ENCODE measurements around the gene DENND5B. TPM values are rescaled to one million over a fixed set of nuclear protein-coding genes. Genes with fewer than 3 reads are reported as not detected.
"Not testable (repeated sequence)": the region's sequence is repeated elsewhere in the genome, so short reads cannot be mapped to it uniquely, and the experiment has no call there.

The DENND5B gene
- polyA plus RNA-seq, 2 of the 4 experiments (the other 2 are of a cell fraction): 15.5 to 55.2 TPM

DNA sequence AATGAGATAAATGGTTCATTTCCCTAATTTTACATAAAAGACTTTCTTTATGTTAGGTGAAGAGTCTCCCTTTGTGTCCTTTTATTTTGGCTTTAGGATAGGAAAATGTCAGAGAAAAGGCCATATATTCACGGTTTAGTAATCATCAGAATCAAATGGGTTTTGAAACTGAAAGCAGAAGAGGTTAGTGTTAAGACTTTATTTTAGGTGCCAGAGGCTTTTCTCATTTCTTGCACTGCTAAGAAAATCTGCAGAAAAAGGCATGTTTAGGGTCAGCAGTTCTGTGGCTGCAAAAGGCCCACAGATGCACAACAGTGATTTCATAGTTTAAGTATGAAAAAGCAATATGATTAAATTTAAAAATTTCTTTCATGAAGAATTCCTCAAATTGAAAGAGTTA, 184.6 kb downstream of the DENND5B start:
- ATAC-seq (no peak), DNase-seq (ENCODE audit: low read depth in 1 of 2, low spot score in 1 of 2) (no peak), FAIRE-seq (no peak)
- POLR2A ChIA-PET: no interaction called here
- Histone ChIP-seq H3K4me2 (no peak overlapping the region), H3K4me3 (no peak overlapping the region), H3K9me3 (no peaks in the 10 kb centered on the region), H3K27ac (peak overlapping the region in 1 of 2 experiments; percentile 22; a peak in 4 of 6 replicates), H3K4me1 (peaks cover 3% of the 10 kb centered on the region; the same call in 2 of the 3 replicates)
- TF ChIP-seq RNF2 (IDR thresholded peaks at IDR 0.05; ENCODE audit: borderline replicate concordance, low read depth) (no peak), JUN (IDR thresholded peaks at IDR 0.05) (no peak), RFX5 (IDR thresholded peaks at IDR 0.05) (no peak), HOXB5 (CRISPR knock-in tag; IDR thresholded peaks at IDR 0.05) (no peak)
- TF ChIP-seq, protein P1, sequence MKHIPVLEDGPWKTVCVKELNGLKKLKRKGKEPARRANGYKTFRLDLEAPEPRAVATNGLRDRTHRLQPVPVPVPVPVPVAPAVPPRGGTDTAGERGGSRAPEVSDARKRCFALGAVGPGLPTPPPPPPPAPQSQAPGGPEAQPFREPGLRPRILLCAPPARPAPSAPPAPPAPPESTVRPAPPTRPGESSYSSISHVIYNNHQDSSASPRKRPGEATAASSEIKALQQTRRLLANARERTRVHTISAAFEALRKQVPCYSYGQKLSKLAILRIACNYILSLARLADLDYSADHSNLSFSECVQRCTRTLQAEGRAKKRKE (CRISPR knock-in tag; IDR thresholded peaks at IDR 0.05; ENCODE audit: low read depth): no peak
- WGBS (ENCODE audit: missing lambda C conversion rate): 86% methylated on average over 1 of the region's 1 CpG
- CTCF ChIA-PET: interaction anchor here (5.6 to 6.2 kb wide), 2 partner anchors 228 to 235 kb away, joined by 83 to 119 read pairs; no protein-coding TSS in a partner anchor

DNA sequence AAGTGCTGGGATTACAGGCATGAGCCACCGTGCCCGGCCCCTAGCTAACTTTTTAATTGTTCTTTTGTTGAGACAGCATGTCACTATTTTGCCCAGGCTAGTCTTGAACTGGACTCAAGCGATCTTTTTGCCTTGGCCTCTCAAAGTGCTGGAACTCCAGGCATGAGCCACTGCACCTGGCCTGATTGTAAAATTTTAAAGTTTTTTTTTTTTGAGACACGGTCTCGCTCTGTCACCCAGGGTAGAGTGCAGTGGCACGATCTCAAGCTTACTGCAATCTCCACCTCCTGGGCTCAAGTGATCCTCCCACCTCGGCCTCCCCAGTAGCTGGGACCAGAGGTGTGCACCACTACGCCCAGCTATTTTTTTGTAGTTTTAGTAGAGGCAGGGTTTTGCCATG, 185.9 kb downstream of the DENND5B start:
- POLR2A ChIA-PET: no interaction called here
- peaks cover 3% of the 10 kb centered on the region; the same call in 2 of the 3 replicates for H3K4me1 ChIP-seq
- CTCF ChIA-PET: interaction anchor here (0.8 to 6.2 kb wide), 5 partner anchors 58 to 248 kb away, joined by 3 to 119 read pairs (median 15); no protein-coding TSS in a partner anchor
- H3K27ac ChIP-seq: peak overlapping the region in 1 of 2 experiments; percentile 22; a peak in 2 of 6 replicates
- 93% methylated on average over 8 of the region's 8 CpGs for WGBS (ENCODE audit: missing lambda C conversion rate)
- DNase-seq (ENCODE audit: low read depth in 1 of 2, low spot score in 1 of 2) (no peak), FAIRE-seq (no peak), ATAC-seq (no peak)
- no peak overlapping the region for H3K4me2 ChIP-seq
- TF ChIP-seq FOXS1 (CRISPR knock-in tag; IDR thresholded peaks at IDR 0.05) (no peak), POLR2A (IDR thresholded peaks at IDR 0.05; ENCODE audit: low read length) (no peak), RARB (CRISPR knock-in tag; IDR thresholded peaks at IDR 0.05) (no peak), ESRRA (IDR thresholded peaks at IDR 0.05; ENCODE audit: borderline replicate concordance, low read length) (no peak), SREBF2 (IDR thresholded peaks at IDR 0.05) (no peak), HOXB5 (CRISPR knock-in tag; IDR thresholded peaks at IDR 0.05) (no peak)
- TF ChIP-seq, protein P2, sequence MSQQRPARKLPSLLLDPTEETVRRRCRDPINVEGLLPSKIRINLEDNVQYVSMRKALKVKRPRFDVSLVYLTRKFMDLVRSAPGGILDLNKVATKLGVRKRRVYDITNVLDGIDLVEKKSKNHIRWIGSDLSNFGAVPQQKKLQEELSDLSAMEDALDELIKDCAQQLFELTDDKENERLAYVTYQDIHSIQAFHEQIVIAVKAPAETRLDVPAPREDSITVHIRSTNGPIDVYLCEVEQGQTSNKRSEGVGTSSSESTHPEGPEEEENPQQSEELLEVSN (IDR thresholded peaks at IDR 0.05; ENCODE audit: borderline replicate concordance, low read depth): no peak
- TF ChIP-seq, protein P3, sequence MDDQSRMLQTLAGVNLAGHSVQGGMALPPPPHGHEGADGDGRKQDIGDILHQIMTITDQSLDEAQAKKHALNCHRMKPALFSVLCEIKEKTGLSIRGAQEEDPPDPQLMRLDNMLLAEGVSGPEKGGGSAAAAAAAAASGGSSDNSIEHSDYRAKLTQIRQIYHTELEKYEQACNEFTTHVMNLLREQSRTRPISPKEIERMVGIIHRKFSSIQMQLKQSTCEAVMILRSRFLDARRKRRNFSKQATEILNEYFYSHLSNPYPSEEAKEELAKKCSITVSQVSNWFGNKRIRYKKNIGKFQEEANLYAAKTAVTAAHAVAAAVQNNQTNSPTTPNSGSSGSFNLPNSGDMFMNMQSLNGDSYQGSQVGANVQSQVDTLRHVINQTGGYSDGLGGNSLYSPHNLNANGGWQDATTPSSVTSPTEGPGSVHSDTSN (IDR thresholded peaks at IDR 0.05): no peak
- TF ChIP-seq, protein P4, sequence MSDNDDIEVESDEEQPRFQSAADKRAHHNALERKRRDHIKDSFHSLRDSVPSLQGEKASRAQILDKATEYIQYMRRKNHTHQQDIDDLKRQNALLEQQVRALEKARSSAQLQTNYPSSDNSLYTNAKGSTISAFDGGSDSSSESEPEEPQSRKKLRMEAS (IDR thresholded peaks at IDR 0.05): no peak
- H3K4me3 ChIP-seq: no peak overlapping the region
- H3K9me3 ChIP-seq: no peaks in the 10 kb centered on the region

DNA sequence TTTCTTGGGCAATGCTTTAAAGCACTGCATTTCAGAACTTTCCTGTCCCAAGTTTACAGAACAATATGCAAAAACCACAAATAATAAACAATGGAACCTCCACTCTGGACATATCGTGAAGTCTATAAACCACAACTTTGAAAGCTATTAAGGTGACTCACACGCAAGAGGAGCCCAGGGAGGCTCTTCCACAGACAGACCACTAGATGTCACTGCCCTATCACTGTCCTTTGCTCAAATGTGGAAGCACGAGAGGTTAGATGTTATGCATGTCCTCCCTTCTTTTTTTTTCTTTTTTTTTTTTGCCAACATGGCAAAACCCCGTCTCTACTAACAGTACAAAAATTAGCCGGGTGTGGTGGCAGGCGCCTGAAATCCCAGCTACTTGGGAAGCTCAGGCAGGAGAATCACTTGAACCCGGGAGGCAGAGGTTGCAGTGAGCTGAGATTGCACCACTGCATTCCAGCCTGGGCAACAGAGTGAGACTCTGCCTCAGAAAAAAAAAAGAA, 187.8 kb downstream of the DENND5B start:
- ATAC-seq (peak; percentile 98 to 100), DNase-seq (ENCODE audit: low read depth in 1 of 2, low spot score in 1 of 2) (peak; percentile 65 to 93), FAIRE-seq (peak; percentile 32)
- Histone ChIP-seq H3K4me2 (peak overlapping the region; percentile 44; the same call in 2 of the 3 replicates), H3K27ac (peak overlapping the region; percentile 53 to 80; a peak in 5 of 6 replicates)
- WGBS (ENCODE audit: missing lambda C conversion rate): 7% methylated on average over 7 of the region's 7 CpGs
- CTCF ChIA-PET: interaction anchor here (0.5 to 6.2 kb wide), 77 partner anchors 9 to 912 kb away, joined by 3 to 119 read pairs (median 4); partner anchors contain the start of gene DENND5B
- H3K9me3 ChIP-seq; H3K4me1 ChIP-seq; H3K4me3 ChIP-seq; TF ChIP-seq FOSL2 (IDR thresholded peaks at IDR 0.05): not testable (repeated sequence)
- POLR2A ChIA-PET: interaction anchor here (0.7 to 1.2 kb wide), 3 partner anchors 122 to 234 kb away, joined by 3 to 8 read pairs (median 4); no protein-coding TSS in a partner anchor
- peak; percentile 84 for TF ChIP-seq FOSL2 (CRISPR knock-in tag; IDR thresholded peaks at IDR 0.05)
- peak in 1 of 2 experiments; percentile 54; a peak in 1 of 4 replicates for TF ChIP-seq CEBPB (IDR thresholded peaks at IDR 0.05)
- TF ChIP-seq, protein P5, sequence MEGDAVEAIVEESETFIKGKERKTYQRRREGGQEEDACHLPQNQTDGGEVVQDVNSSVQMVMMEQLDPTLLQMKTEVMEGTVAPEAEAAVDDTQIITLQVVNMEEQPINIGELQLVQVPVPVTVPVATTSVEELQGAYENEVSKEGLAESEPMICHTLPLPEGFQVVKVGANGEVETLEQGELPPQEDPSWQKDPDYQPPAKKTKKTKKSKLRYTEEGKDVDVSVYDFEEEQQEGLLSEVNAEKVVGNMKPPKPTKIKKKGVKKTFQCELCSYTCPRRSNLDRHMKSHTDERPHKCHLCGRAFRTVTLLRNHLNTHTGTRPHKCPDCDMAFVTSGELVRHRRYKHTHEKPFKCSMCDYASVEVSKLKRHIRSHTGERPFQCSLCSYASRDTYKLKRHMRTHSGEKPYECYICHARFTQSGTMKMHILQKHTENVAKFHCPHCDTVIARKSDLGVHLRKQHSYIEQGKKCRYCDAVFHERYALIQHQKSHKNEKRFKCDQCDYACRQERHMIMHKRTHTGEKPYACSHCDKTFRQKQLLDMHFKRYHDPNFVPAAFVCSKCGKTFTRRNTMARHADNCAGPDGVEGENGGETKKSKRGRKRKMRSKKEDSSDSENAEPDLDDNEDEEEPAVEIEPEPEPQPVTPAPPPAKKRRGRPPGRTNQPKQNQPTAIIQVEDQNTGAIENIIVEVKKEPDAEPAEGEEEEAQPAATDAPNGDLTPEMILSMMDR (IDR thresholded peaks at IDR 0.05): peak; percentile 93
- TF ChIP-seq RAD21 (conservative IDR thresholded peaks at IDR 0.05 in 1 of 2, IDR thresholded peaks at IDR 0.05 in 1 of 2): peak; percentile 98 to 99
- TF ChIP-seq SMC3 (IDR thresholded peaks at IDR 0.05): peak; percentile 95
- TF ChIP-seq, protein P4 (IDR thresholded peaks at IDR 0.05): 0 out of 2 replicates have a peak, but pooled peaks have one; percentile 30
- TF ChIP-seq MAFK (IDR thresholded peaks at IDR 0.05; ENCODE audit: partially characterized antibody): peak; percentile 97

Measured in A549 (cell line).